ENCODE data around the gene TRIM49C. TPM values are rescaled to one million over a fixed set of nuclear protein-coding genes. Genes with fewer than 3 reads are reported as not detected.
"Not testable (repeated sequence)": the region's sequence is repeated elsewhere in the genome, so short reads cannot be mapped to it uniquely, and the experiment has no call there.

TRIM49C gene
- polyA plus RNA-seq (ENCODE audit: insufficient read depth in 1 of 5, insufficient read length in 5 of 5, low replicate concordance in 1 of 5) = not detected
- long read RNA-seq, donor 1 = 0 reads
- long read RNA-seq, donor 2 = 0 reads
- long read RNA-seq, donor 3 = 0 reads
- long read RNA-seq, donor 4 = 0 reads
- long read RNA-seq, donor 5 = 0 reads
- long read RNA-seq, donor 6 = 0 reads
- long read RNA-seq, donor 7 = 0 reads
- long read RNA-seq, donor 8 = 0 reads

- DNase-seq = not testable (repeated sequence)
Measured at GRCh38 chr11:90030806-90031205, at the start of gene TRIM49C. Gene TRIM49C, plus strand, starts transcription at chr11:90031106. Its CDS starts 4,106 bp downstream, at chr11:90035212.

DNA sequence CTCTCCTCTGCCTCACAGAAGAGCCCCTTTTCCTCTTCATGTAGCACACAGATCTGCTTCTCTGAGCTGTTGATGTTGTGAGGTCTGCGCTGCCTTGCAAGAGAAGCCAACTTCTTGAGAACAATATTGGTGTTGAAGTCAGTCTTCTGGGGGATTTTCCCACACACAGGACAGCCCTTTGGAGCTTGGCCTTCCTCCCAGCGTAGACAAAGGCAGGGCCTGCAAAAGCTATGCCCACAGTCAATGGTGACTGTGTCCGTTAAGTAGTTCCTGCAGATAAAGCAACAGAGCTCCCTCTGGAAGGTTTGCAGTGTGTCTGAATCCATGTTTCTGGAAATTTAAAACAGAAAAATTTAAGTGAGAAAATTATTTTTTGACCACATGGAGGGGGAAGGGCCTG, 6.7 kb upstream of the TRIM49C start:
- not testable (repeated sequence) for DNase-seq

DNA sequence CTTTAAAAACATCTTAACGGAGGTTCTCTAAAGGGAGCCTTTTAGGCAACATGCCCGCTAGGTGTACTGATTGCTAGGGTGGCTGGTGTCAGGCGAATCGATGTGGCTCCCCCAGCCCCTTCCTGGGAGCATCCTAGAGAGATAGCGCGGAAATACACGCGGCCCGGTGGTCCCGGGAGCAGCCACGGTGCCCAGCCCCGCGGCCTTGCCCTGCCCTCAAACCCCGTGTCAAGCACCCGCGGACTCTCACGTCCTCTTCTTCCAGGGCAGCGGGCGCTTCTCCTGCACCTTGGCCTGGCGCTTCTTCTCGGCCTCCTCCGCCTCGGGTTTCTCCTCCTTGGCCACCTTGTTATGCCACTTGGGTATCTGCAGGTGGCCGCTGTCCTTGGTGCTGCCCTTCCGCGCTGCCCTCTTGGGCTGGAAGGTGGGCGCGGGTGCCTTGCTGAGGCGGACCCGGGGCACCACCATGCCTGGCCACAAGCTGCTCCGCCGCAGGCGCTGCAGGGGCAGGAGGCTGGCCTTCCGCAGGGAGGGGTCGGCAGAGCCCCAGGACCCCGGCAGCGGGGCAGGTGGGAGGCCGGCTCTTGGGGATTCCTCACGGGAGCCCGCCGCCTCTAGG, 20.8 kb downstream of the TRIM49C start:
- DNase-seq = not testable (repeated sequence)

DNA sequence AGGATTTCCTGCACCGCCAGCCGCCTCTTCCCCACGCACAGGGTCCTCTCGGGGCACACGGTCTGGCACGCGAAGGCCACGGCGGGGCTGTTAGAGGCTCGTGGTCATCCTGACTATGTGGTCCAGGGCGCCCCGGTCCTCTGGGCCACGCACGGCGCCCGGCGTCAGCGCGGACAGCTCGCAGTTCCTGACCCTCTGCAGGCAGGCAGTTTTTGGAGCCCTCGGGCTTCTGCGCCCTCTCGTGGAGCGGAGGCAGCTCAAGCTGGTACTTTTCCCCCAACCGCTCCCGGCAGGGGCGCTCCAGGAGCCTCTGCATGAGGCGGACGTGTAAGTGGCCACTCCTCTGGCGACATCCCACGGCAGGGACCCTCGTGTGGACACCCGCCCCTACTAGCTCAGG, 21.4 kb downstream of the TRIM49C start:
- DNase-seq = not testable (repeated sequence)

DNA sequence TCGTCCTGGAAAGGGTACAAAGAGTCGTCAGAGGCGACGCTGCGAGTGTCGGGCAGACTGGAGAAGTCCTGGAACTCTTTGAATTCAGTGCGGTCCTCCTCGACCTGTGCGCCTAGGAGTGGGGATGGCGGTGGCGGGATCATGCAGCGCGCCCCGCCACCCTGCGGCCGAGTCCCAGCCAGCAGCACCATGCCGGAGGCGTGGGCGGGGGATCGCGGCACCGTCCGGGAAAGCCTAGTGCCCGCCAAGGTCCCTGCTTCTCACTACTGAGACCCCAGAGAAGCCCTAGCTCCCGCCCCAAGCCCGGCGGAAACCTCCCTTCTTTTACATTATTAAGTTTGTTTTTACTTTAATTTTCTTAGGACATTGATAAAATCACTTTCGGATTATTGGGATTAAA, 22.6 kb downstream of the TRIM49C start:
- not testable (repeated sequence) for DNase-seq

GRCh38 chr11:90085650-90086049, 54.7 kb downstream of the TRIM49C start, which contains the start of gene UBTFL1:
Gene UBTFL1, plus strand, starts transcription at chr11:90085950. Its CDS starts 0 bp downstream, at chr11:90085950.
- DNase-seq = not testable (repeated sequence)

- DNase-seq = not testable (repeated sequence)
Measured at GRCh38 chr11:90088731-90089130, 57.8 kb downstream of the TRIM49C start.

Other genes with a start within 250 kb of the TRIM49C start
- gene TRIM49, start 222.5 kb upstream of the TRIM49C start, polyA plus RNA-seq (ENCODE audit: insufficient read depth in 1 of 5, insufficient read length in 5 of 5, low replicate concordance in 1 of 5) = not detected
- under 1 TPM in 1 of 5 donors, not detected in 4; 0.07 TPM for gene TRIM64B, start 152.6 kb upstream of the TRIM49C start, polyA plus RNA-seq (ENCODE audit: insufficient read depth in 1 of 5, insufficient read length in 5 of 5, low replicate concordance in 1 of 5)
- gene TRIM49D1, start 108.9 kb upstream of the TRIM49C start, polyA plus RNA-seq (ENCODE audit: insufficient read depth in 1 of 5, insufficient read length in 5 of 5, low replicate concordance in 1 of 5) = not detected
- not detected for gene TRIM49D2, start 107.0 kb upstream of the TRIM49C start, polyA plus RNA-seq (ENCODE audit: insufficient read depth in 1 of 5, insufficient read length in 5 of 5, low replicate concordance in 1 of 5)
- gene TRIM64, start 65.1 kb upstream of the TRIM49C start, polyA plus RNA-seq (ENCODE audit: insufficient read depth in 1 of 5, insufficient read length in 5 of 5, low replicate concordance in 1 of 5) = not detected
- gene UBTFL1, start 54.8 kb downstream of the TRIM49C start, polyA plus RNA-seq (ENCODE audit: insufficient read depth in 1 of 5, insufficient read length in 5 of 5, low replicate concordance in 1 of 5) = not detected
- gene NAALAD2, start 103.6 kb downstream of the TRIM49C start, polyA plus RNA-seq (ENCODE audit: insufficient read depth in 1 of 5, insufficient read length in 5 of 5, low replicate concordance in 1 of 5) = 10 to 100 TPM; 23.2 to 80.4 (median 48.0) TPM
- 10 to 100 TPM; 45.1 to 65.8 (median 59.6) TPM for gene CHORDC1, start 191.9 kb downstream of the TRIM49C start, polyA plus RNA-seq (ENCODE audit: insufficient read depth in 1 of 5, insufficient read length in 5 of 5, low replicate concordance in 1 of 5)